MG63 (cell line): ENCODE results near the gene USP27X. TPM values are rescaled to one million over a fixed set of nuclear protein-coding genes. Genes with fewer than 3 reads are reported as not detected.

ENCODE experiments used
- DNase-seq: peaks from one replicate; pipeline ENCODE4 v3.0.0-alpha.2; 2020
- H3K27me3 ChIP-seq: fragments of 250-450 bp; sonication (Bioruptor Pico); 2 replicates; pipeline ENCODE4 v1.5.1; 2020; ENCODE audit warnings: mild to moderate bottlenecking, moderate library complexity
- H3K36me3 ChIP-seq: fragments of 250-450 bp; sonication (Bioruptor Pico); 2 replicates; pipeline ENCODE4 v1.5.1; 2020; ENCODE audit warnings: mild to moderate bottlenecking, moderate library complexity
- H3K4me3 ChIP-seq: fragments of 250-450 bp; sonication (Bioruptor Pico); 2 replicates; pipeline ENCODE4 v1.5.1; 2020; ENCODE audit warnings: mild to moderate bottlenecking, moderate library complexity
- H3K9me3 ChIP-seq: fragments of 250-450 bp; sonication (Bioruptor Pico); 2 replicates; pipeline ENCODE4 v1.5.1; 2020; ENCODE audit warnings: mild to moderate bottlenecking, moderate library complexity
- total RNA-seq: library from RNA; depleted of rRNA; stranded (reverse); fragments of >200 nt; shearing (Covaris generic); gene quantifications from 2 replicates; pipeline ENCODE4 v1.2.3, GENCODE V29; 2014; ENCODE audit warnings: low replicate concordance

The USP27X gene
- total RNA-seq, 1 experiment from 2014 or later, result 0.56 TPM

DNA sequence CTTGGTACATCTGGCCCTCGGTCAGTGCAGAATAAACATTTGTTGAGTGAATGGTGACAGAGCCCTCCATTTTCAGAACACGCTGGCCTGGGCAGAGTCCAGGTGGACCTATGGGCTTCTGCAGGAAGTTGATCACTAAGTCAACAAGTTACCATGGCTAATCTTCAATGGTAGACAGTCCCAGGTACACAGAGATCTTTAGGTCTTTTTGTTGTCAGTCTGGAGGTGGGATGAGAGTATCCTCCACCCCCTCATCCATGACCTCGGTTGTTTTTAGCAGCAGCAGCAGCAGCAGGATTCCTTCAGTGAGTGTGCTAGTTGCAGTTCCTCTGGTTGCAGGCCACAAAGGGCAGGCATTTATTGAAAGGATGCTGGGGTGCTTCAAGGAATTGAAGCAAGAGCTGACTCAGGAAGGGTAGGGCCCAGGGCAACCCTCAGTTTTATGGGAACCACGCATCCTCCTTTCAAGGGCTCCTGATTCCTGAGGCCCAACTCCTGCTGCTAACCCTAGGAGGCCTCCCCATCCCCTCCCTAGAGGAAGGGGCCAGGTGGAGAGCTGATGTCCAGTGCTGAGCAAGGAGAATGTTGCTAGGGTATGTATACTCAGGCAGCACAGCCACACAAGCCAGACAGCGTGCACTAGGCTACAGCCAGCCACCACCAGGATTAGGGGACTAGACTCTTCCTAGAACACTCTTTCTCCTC, 1.7 kb upstream of the USP27X start:
- Histone ChIP-seq H3K27me3 (no peaks in the 10 kb centered on the region), H3K4me3 (no peak overlapping the region), H3K36me3 (no peaks in the 10 kb centered on the region), H3K9me3 (no peaks in the 10 kb centered on the region)
- no peak for DNase-seq

GRCh38 chrX:49878128-49878833, 1.0 kb upstream of the USP27X start:
- Histone ChIP-seq H3K27me3 (no peaks in the 10 kb centered on the region), H3K9me3 (no peaks in the 10 kb centered on the region), H3K4me3 (peak overlapping the region; percentile 58), H3K36me3 (no peaks in the 10 kb centered on the region)
- DNase-seq, result no peak

DNA sequence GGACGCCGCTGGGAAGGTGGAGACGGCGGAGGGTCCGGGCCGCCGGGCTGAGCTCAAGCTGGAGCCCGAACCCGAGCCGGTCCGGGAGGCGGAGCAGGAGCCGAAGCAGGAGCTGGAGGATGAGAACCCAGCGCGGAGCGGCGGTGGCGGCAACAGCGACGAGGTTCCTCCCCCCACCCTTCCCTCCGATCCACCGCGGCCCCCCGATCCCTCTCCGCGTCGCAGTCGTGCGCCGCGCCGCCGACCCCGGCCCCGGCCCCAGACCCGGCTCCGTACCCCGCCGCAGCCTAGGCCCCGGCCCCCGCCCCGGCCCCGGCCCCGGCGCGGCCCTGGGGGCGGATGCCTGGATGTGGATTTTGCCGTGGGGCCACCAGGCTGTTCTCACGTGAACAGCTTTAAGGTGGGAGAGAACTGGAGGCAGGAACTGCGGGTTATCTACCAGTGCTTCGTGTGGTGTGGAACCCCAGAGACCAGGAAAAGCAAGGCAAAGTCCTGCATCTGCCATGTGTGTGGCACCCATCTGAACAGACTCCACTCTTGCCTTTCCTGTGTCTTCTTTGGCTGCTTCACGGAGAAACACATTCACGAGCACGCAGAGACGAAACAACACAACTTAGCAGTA, 483 bp downstream of the USP27X start:
- peak overlapping the region; percentile 58 for H3K4me3 ChIP-seq
- no peaks in the 10 kb centered on the region for H3K9me3 ChIP-seq
- H3K36me3 ChIP-seq, result no peaks in the 10 kb centered on the region
- no peak for DNase-seq
- H3K27me3 ChIP-seq, result no peaks in the 10 kb centered on the region

GRCh38 chrX:49880668-49881067, 1.4 kb downstream of the USP27X start:
- Histone ChIP-seq H3K4me3 (no peak overlapping the region), H3K36me3 (no peaks in the 10 kb centered on the region), H3K27me3 (no peaks in the 10 kb centered on the region), H3K9me3 (no peaks in the 10 kb centered on the region)
- no peak for DNase-seq

DNA sequence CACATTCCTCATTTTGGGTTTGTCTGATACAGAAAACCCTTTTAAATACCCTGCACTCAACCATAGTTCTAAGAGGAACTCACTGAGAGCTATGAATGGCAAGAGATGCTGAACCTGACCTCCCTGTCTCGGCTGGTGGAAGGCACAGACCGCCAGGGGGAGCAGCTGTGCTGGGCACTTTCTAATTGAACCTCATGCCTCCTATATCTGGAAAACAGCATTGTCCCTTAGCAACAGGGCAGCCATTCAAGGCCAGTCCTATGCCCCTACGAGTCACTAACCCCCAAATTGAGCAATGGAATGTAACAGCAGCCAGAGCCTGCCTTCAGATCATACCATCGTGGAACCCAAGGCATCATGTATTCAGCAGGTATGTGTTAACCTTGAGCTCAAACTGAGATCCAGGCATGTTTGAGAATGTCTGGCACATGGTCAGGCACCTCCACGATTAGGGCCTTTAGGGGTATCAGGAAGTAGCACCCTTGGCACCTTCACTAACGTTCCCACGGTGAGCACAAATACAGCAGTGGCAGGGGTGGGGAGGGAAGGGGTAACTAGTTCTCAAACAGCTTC, 5.1 kb downstream of the USP27X start:
- DNase-seq, result peak; percentile 36
- H3K9me3 ChIP-seq, result no peaks in the 10 kb centered on the region
- no peaks in the 10 kb centered on the region for H3K36me3 ChIP-seq
- H3K4me3 ChIP-seq, result no peak overlapping the region
- H3K27me3 ChIP-seq, result no peaks in the 10 kb centered on the region

- Histone ChIP-seq H3K27me3 (no peaks in the 10 kb centered on the region), H3K4me3 (no peak overlapping the region), H3K36me3 (no peaks in the 10 kb centered on the region), H3K9me3 (no peaks in the 10 kb centered on the region)
- DNase-seq, result no peak
Observed at GRCh38 chrX:49892542-49892941, 13.3 kb downstream of the USP27X start.

DNA sequence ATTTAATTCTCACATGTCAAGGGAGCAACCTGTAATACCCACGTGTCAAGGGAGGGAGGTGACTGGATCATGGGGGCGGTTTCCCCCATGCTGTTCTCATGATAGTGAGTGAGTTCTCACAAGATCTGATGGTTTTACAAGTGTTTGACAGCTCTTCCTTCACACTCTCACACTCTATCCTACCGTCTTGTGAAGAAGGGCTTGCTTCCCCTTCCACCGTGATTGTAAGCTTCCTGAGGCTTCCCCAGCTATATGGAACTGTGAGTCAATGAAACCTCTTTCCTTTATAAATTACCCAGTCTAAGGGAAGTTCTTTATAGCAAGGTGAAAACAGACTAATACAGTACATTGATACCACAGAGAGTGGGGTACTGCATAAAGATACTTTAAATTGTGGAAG, 17.7 kb downstream of the USP27X start:
- no peaks in the 10 kb centered on the region for H3K36me3 ChIP-seq
- H3K9me3 ChIP-seq, result no peaks in the 10 kb centered on the region
- no peak overlapping the region for H3K4me3 ChIP-seq
- H3K27me3 ChIP-seq, result no peaks in the 10 kb centered on the region; the same call in 1 of the 2 replicates
- DNase-seq, result no peak

DNA sequence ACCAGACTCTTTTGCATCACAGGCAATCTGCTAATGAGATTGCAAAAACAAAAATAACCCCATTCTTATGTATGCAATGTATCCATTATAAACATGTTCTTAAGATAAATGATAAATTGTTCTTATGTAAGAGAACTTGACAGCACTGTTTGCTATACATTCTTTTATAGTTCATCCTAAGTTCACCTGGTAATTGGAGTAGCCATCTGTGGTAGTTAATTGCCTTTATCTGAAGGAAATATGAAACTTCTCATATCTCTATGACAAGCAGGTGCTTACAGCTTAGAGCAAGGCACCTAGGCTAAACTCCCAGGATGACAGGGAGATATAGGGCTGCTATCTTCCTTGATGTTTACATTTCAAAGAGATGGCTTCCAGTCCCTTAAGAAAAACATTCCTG, 21.8 kb downstream of the USP27X start:
- Histone ChIP-seq H3K4me3 (no peak overlapping the region), H3K27me3 (no peaks in the 10 kb centered on the region; the same call in 1 of the 2 replicates), H3K9me3 (no peaks in the 10 kb centered on the region), H3K36me3 (no peaks in the 10 kb centered on the region)
- DNase-seq, result no peak

DNA sequence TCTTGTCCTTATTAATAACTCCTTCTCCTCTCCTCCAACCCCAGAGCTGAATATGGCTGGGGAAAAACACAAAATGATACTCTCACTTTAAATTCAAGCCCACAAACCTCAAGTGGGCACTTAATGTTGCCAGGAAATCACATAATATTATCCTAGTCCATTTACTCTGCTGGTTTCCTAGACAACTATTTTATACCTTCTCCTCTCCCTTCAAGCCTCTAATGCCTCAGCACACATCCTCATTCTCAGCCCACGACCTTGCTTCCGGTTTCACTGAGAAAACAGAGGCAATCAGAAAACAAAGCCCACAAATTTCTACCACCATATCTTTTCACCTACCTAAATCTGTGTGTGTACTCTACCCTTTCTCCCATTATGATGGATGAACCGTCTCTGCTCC, 31.1 kb downstream of the USP27X start:
- Histone ChIP-seq H3K27me3 (no peaks in the 10 kb centered on the region), H3K4me3 (no peak overlapping the region), H3K36me3 (no peaks in the 10 kb centered on the region), H3K9me3 (no peaks in the 10 kb centered on the region)
- DNase-seq, result no peak

DNA sequence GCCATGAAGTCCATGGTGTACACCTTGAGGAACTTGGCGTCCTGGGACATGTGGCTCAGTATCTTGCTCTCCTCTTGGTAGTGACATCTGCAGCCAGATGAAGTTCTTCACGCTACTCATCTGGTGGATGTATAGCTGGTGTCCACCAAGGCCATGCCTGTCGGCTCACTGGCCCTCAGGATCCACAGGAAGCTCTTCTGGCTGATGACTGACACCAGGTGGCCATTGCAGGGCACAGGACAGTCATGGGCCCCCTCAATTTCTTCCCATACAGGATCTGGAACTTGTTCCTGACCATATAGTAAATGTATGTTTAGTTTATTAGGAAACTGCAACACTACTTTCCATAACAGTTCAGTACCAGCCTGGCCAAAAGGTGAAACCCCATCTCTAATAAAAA, 32.8 kb downstream of the USP27X start:
- no peaks in the 10 kb centered on the region for H3K9me3 ChIP-seq
- H3K27me3 ChIP-seq, result no peaks in the 10 kb centered on the region
- DNase-seq, result no peak
- no peak overlapping the region for H3K4me3 ChIP-seq
- no peaks in the 10 kb centered on the region for H3K36me3 ChIP-seq

- Histone ChIP-seq H3K9me3 (no peaks in the 10 kb centered on the region), H3K4me3 (no peak overlapping the region), H3K27me3 (no peaks in the 10 kb centered on the region), H3K36me3 (no peaks in the 10 kb centered on the region)
- DNase-seq, result no peak
Observed at GRCh38 chrX:49912861-49913260, 33.6 kb downstream of the USP27X start.

- H3K27me3 ChIP-seq, result no peaks in the 10 kb centered on the region
- no peaks in the 10 kb centered on the region for H3K36me3 ChIP-seq
- peak; percentile 9 for DNase-seq
- no peaks in the 10 kb centered on the region for H3K9me3 ChIP-seq
- H3K4me3 ChIP-seq, result no peak overlapping the region
Observed at GRCh38 chrX:49915361-49916222, 36.3 kb downstream of the USP27X start.

DNA sequence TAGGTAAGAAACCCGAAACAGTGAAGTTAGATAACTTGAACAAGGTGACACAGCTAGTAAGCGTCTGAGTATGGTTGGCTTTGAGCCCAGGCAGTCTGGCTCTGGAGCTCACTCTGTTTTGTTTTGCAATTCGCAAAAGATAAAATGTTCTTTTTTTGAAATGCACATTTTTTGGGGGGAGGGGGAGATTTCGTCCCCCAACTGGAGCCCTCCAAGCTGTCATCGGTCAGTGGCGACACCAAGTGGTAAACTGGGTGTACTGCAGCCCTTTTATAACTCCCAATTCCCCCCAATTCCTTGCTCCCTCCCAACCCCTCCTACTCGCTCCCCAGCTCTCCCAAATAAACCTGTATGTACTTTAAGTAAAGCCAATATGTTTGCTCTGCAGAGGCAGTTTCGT, 40.3 kb downstream of the USP27X start:
- Histone ChIP-seq H3K27me3 (no peaks in the 10 kb centered on the region), H3K4me3 (no peak overlapping the region), H3K9me3 (no peaks in the 10 kb centered on the region), H3K36me3 (no peaks in the 10 kb centered on the region)
- peak; percentile 0 for DNase-seq

DNA sequence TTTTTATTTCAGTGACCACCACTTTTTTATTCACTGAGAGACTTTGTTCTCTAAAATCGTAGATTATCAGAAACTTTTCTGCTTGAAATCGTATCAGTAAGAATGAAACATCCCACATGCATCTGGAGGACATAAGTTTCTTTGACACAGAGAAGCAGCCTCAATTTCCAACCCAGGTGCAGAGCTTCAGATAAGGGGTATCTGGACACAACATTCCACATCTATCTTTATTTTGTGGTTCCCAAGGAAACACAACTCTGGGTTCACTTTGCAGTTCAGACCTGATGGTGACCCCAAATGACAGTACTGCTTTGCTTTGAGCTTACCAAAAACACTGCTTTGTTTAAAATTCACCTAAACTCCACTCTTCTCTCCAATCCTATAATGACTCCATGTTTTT, 41.8 kb downstream of the USP27X start:
- no peaks in the 10 kb centered on the region for H3K27me3 ChIP-seq
- no peaks in the 10 kb centered on the region for H3K36me3 ChIP-seq
- H3K4me3 ChIP-seq, result no peak overlapping the region
- DNase-seq, result no peak
- H3K9me3 ChIP-seq, result no peaks in the 10 kb centered on the region

GRCh38 chrX:49922291-49923241, 43.3 kb downstream of the USP27X start, which contains the start of gene CLCN5:
TSS of gene CLCN5 (plus strand) at chrX:49922596. CDS start at chrX:49925299, 2,703 bp downstream.
- Histone ChIP-seq H3K27me3 (no peaks in the 10 kb centered on the region), H3K9me3 (no peaks in the 10 kb centered on the region), H3K36me3 (no peaks in the 10 kb centered on the region), H3K4me3 (peak within 1 kb of the TSS; percentile 69)
- DNase-seq, result peak; percentile 92
